ENCODE data around the gene PRDM7.

The PRDM7 gene

GRCh38 chr16:90012991-90013745, 64.0 kb downstream of the PRDM7 start:
- DNase-seq (ENCODE audit: low spot score), result peak; percentile 63

GRCh38 chr16:90011908-90012501, 65.1 kb downstream of the PRDM7 start:
- no peak for DNase-seq (ENCODE audit: low spot score)

- no peak for DNase-seq (ENCODE audit: low spot score)
These were observed 65.7 kb downstream of the PRDM7 start for GRCh38 chr16:90011508-90011819.

- DNase-seq (ENCODE audit: low spot score), result peak; percentile 45
These were observed 66.2 kb downstream of the PRDM7 start for GRCh38 chr16:90010676-90011507.

- DNase-seq (ENCODE audit: low spot score), result no peak
These were observed 67.8 kb downstream of the PRDM7 start for GRCh38 chr16:90009172-90009899.

GRCh38 chr16:90008708-90009145, 68.4 kb downstream of the PRDM7 start:
- DNase-seq (ENCODE audit: low spot score), result peak; percentile 83

GRCh38 chr16:90007635-90008234, 69.4 kb downstream of the PRDM7 start:
- peak; percentile 53 for DNase-seq (ENCODE audit: low spot score)

GRCh38 chr16:90007015-90007414, 70.1 kb downstream of the PRDM7 start:
- DNase-seq (ENCODE audit: low spot score), result no peak
